OCI-LY1 (cell line): ENCODE measurements around the gene NELL1.

Experiments used
- EZH2 ChIP-seq: fragments of 200-600 bp; sonication (generic), shearing (Covaris generic); IDR thresholded peaks from 2 replicates; pipeline ENCODE4 v1.8.0; 2017; ENCODE audit warnings: borderline replicate concordance, mixed run types, mild to moderate bottlenecking, antibody characterized with exemption, low read length, moderate library complexity, mixed read lengths
- TF ChIP-seq, protein P1 (sequence below): fragments of 200-600 bp; sonication (generic), shearing (Covaris generic); IDR thresholded peaks from 2 replicates; pipeline ENCODE4 v1.5.1; 2017; ENCODE audit warnings: mild to moderate bottlenecking, antibody characterized with exemption, low read length, moderate library complexity, mixed read lengths

DNA sequence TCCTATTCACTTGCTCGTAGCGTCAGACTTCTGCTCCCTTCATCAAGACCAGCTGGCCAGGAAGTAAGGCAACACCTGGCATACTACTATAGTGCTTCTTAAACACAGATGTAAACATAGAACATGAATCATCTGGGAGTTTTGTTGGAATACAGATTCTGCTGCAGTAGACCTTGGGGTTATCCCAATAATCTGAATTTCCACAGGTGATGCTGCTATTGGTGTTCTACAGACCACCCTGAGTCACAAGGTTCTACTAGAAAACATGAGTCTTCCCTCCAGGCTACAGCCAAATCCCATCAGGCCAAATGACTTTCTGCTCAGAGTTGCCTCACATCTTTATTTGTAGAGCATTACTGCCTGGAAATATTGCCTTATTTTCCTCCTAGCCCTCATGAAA, 175.2 kb downstream of the NELL1 start:
- TF ChIP-seq, protein P1, sequence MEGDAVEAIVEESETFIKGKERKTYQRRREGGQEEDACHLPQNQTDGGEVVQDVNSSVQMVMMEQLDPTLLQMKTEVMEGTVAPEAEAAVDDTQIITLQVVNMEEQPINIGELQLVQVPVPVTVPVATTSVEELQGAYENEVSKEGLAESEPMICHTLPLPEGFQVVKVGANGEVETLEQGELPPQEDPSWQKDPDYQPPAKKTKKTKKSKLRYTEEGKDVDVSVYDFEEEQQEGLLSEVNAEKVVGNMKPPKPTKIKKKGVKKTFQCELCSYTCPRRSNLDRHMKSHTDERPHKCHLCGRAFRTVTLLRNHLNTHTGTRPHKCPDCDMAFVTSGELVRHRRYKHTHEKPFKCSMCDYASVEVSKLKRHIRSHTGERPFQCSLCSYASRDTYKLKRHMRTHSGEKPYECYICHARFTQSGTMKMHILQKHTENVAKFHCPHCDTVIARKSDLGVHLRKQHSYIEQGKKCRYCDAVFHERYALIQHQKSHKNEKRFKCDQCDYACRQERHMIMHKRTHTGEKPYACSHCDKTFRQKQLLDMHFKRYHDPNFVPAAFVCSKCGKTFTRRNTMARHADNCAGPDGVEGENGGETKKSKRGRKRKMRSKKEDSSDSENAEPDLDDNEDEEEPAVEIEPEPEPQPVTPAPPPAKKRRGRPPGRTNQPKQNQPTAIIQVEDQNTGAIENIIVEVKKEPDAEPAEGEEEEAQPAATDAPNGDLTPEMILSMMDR, result no peak
- no peak for TF ChIP-seq EZH2
